Kidney (tissue), 14 donors: ENCODE data around the gene PCDHGA7. TPM values are rescaled to one million over a fixed set of nuclear protein-coding genes. Genes with fewer than 3 reads are reported as not detected.

Experiments
- DNase-seq, 5 donors: peaks; one replicate each; pipeline ENCODE4 v3.0.0-alpha.2; 2013 to 2020
- FAIRE-seq: peaks from 2 replicates; lab custom pipeline; 2012; peaks lifted over from hg19 to GRCh38; lab: Jason Lieb, UNC
- H3K27ac ChIP-seq, 2 donors: one replicate each; pipeline ENCODE4 v1.7.0; 2013; ENCODE audit warnings: low read depth in 2 of 2, low read length in 2 of 2, inconsistent platforms in 1 of 2
- H3K27me3 ChIP-seq: one replicate; pipeline ENCODE4 v1.7.1; 2013; ENCODE audit warnings: low read length, inconsistent platforms; ENCODE audit not compliant: control insufficient read depth, insufficient read depth
- H3K36me3 ChIP-seq, 3 donors: one replicate each; pipeline versions ENCODE4 v1.7.0 to v1.7.1; 2013; ENCODE audit warnings: low read length in 3 of 3, control low read depth in 1 of 3, inconsistent platforms in 1 of 3; ENCODE audit not compliant: insufficient read depth in 3 of 3, control insufficient read depth in 2 of 3
- H3K4me1 ChIP-seq, 3 donors: one replicate each; pipeline versions ENCODE4 v1.7.0 to v1.7.1; 2013; ENCODE audit warnings: low read length in 3 of 3, inconsistent platforms in 1 of 3, low read depth in 1 of 3; ENCODE audit not compliant: control insufficient read depth in 2 of 3, insufficient read depth in 2 of 3
- H3K4me3 ChIP-seq, 3 donors: one replicate each; pipeline versions ENCODE4 v1.7.0 to v1.8.1; 2013; ENCODE audit warnings: low read length in 3 of 3, control low read depth in 1 of 3, inconsistent platforms in 1 of 3
- H3K9ac ChIP-seq, 3 donors: one replicate each; pipeline versions ENCODE4 v1.7.0 to v1.7.1; 2013; ENCODE audit warnings: low read length in 3 of 3, control low read depth in 1 of 3, inconsistent platforms in 1 of 3
- H3K9me3 ChIP-seq, 3 donors: one replicate each; pipeline versions ENCODE4 v1.7.0 to v1.7.1; 2013; ENCODE audit warnings: low read length in 3 of 3, control low read depth in 1 of 3, inconsistent platforms in 1 of 3; ENCODE audit not compliant: control insufficient read depth in 2 of 3, insufficient read depth in 1 of 3
- intact Hi-C: fragments of 100-400 bp; cut with DNase I; formaldehyde crosslinking; loops from one replicate; pipeline ENCODE4 v1.11.1; 2022
- polyA plus RNA-seq: library from polyadenylated mRNA; stranded (reverse); fragments of 350-450 nt; fragmentation: Illumina TruSeq; extraction: RNeasy Lipid Tissue Mini Kit (QIAGEN cat#74804); gene quantifications from one replicate; pipeline ENCODE4 v1.2.3, GENCODE V29; 2014; ENCODE audit warnings: low read depth, low replicate concordance; ENCODE audit not compliant: insufficient read depth
- total RNA-seq: library from RNA; stranded (reverse); fragmentation: NEBNext Ultra II Directional; extraction: Animal tissue kit (Norgen Biotek cat#: 25700); gene quantifications from one replicate; pipeline ENCODE4 v1.2.1, GENCODE V29; 2021
- TF ChIP-seq, protein P1 (sequence below): IDR thresholded peaks from 3 replicates; pipeline ENCODE4 v1.5.1; 2012; ENCODE audit warnings: mild to moderate bottlenecking, moderate library complexity, borderline replicate concordance; ENCODE audit not compliant: insufficient read depth; ENCODE audit errors: extremely low read depth
- donor health status: control.
- donor health status: control.
- donor health status: control.
- donor health status: control.
- donor health status: control.
- donor health status: DM: yes; HTN: yes; CAD: no.
- donor health status: Normal renal cell carcinoma (clear cell type).

The PCDHGA7 gene
- total and polyA plus RNA-seq, 2 donors from 2014 or later = 0.49 to 4.1 TPM

DNA sequence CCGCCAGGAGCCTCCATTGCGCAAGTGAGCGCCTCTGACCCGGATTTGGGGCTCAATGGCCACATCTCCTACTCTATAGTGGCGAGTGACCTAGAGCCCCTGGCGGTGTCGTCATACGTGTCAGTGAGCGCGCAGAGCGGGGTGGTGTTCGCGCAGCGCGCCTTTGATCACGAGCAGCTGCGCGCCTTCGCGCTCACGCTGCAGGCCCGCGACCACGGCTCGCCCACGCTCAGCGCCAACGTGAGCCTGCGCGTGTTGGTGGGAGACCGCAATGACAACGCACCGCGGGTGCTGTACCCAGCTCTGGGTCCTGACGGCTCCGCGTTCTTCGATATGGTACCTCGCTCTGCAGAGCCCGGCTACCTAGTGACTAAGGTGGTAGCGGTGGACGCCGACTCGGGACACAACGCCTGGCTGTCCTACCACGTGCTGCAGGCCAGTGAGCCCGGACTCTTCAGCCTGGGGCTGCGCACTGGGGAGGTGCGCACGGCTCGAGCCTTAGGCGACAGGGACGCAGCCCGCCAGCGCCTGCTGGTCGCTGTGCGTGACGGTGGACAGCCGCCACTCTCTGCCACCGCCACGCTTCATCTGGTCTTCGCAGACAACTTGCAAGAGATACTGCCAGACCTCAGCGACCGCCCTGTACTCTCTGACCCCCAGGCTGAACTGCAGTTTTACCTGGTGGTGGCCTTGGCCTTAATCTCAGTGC lies 27.2 kb downstream of the PCDHGA7 start:
- TF ChIP-seq, protein P1, sequence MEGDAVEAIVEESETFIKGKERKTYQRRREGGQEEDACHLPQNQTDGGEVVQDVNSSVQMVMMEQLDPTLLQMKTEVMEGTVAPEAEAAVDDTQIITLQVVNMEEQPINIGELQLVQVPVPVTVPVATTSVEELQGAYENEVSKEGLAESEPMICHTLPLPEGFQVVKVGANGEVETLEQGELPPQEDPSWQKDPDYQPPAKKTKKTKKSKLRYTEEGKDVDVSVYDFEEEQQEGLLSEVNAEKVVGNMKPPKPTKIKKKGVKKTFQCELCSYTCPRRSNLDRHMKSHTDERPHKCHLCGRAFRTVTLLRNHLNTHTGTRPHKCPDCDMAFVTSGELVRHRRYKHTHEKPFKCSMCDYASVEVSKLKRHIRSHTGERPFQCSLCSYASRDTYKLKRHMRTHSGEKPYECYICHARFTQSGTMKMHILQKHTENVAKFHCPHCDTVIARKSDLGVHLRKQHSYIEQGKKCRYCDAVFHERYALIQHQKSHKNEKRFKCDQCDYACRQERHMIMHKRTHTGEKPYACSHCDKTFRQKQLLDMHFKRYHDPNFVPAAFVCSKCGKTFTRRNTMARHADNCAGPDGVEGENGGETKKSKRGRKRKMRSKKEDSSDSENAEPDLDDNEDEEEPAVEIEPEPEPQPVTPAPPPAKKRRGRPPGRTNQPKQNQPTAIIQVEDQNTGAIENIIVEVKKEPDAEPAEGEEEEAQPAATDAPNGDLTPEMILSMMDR = no peak
- Histone ChIP-seq H3K9me3 (peaks cover 0 to 59% (median 27%) of the 10 kb centered on the region in 3 donors), H3K4me1 (no peaks in the 10 kb centered on the region), H3K27me3 (no peaks in the 10 kb centered on the region), H3K36me3 (no peaks in the 10 kb centered on the region), H3K4me3 (no peak overlapping the region), H3K27ac (no peak overlapping the region), H3K9ac (no peak overlapping the region)
- intact Hi-C loops = no loop called here
- FAIRE-seq (no peak), DNase-seq (no peak)

DNA sequence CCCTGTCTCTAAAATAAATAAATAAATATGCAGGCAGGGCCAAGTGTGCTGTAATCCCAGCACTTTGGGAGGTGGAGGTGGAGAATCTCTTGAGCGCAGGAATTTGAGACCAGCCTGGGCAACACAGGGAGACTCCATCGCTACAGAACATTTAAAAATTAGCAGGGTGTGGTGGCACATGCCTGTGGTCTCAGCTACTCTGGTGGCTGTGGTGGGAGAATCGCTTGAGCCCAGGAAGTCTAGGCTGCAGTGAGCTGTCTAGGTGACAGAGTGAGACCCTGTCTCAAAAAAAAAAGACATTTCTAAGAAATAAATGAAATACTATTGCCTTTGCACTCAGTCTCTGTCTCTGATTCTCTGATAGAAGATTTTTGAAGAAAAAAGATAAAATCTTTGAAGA lies 29.0 kb downstream of the PCDHGA7 start:
- no peaks in the 10 kb centered on the region for H3K4me1 ChIP-seq
- TF ChIP-seq, protein P1 = no peak
- H3K9ac ChIP-seq = no peak overlapping the region
- H3K27me3 ChIP-seq = no peaks in the 10 kb centered on the region
- no peak overlapping the region for H3K27ac ChIP-seq
- peaks cover 1 to 50% (median 25%) of the 10 kb centered on the region in 3 donors for H3K9me3 ChIP-seq
- H3K36me3 ChIP-seq = no peaks in the 10 kb centered on the region
- DNase-seq = no peak
- intact Hi-C loops = no loop called here
- no peak for FAIRE-seq
- no peak overlapping the region for H3K4me3 ChIP-seq

DNA sequence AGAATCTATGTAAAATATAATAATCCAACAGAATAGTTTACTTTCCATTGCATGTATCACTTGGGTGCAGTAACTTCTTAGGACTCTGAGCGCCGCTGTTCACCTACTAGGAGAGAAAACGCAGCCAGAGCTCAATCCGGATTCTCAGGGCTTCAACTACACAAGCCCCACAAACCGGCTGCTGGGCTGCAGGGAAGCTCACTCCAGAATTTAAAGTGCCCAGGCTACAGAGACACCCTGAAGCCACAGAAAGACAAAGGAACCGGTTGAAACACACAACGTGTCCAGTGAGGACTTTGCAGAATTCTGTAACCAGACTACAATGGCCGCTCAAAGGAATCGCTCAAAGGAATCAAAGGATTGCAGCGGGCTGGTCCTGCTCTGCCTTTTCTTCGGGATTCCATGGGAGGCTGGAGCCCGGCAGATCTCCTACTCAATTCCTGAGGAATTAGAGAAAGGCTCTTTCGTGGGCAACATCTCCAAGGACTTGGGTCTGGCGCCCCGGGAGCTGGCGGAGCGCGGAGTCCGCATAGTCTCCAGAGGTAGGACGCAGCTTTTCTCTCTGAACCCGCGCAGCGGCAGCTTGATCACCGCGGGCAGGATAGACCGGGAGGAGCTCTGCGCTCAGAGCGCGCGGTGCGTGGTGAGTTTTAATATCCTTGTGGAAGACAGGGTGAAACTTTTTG lies 30.5 kb downstream of the PCDHGA7 start, which contains the start of gene PCDHGA10:
Gene PCDHGA10 (plus strand): TSS at position 134 of the 686 bp plus-strand sequence. CDS start 189 bp downstream, at position 323.
- intact Hi-C loops = no loop called here
- Histone ChIP-seq H3K9me3 (peaks cover 1 to 50% (median 27%) of the 10 kb centered on the region in 3 donors), H3K27me3 (no peaks in the 10 kb centered on the region), H3K4me1 (no peaks in the 10 kb centered on the region), H3K9ac (no peak within 1 kb of the TSS), H3K27ac (no peak within 1 kb of the TSS), H3K36me3 (no peaks in the 10 kb centered on the region), H3K4me3 (peak within 1 kb of the TSS; percentile 9 to 54 (median 44))
- FAIRE-seq = no peak
- peak in 3 of 5 donors; percentile 29 to 47 (median 31) for DNase-seq
- TF ChIP-seq, protein P1 = peak; percentile 28
